ENCODE measurements around the gene CAGE1. TPM values are rescaled to one million over a fixed set of nuclear protein-coding genes. Genes with fewer than 3 reads are reported as not detected.

The CAGE1 gene
- polyA plus RNA-seq, 1 experiment, result not detected

GRCh38 chr6:7309050-7309449 lies 80.5 kb downstream of the CAGE1 start:
- ChIA-PET POLR2A (no interaction called here), CTCF (interaction anchor here (0.6 kb wide), 1 partner anchor 11 kb away, joined by 4 read pairs; no protein-coding TSS in a partner anchor)
- no peak for DNase-seq (ENCODE audit: low read depth)
- no peak overlapping the region for H3K4me3 ChIP-seq (ENCODE audit: low read depth, low read length)
- no peaks in the 10 kb centered on the region for H3K27me3 ChIP-seq (ENCODE audit: control insufficient read depth, insufficient read depth, low read length)
- TF ChIP-seq CTCF (IDR thresholded peaks at IDR 0.05; ENCODE audit: insufficient read depth, low read depth, low read length), result no peak
- peaks cover 10% of the 10 kb centered on the region for H3K36me3 ChIP-seq (ENCODE audit: control insufficient read depth, insufficient read depth, low read length)

- TF ChIP-seq CTCF (IDR thresholded peaks at IDR 0.05; ENCODE audit: insufficient read depth, low read depth, low read length), result no peak
- Histone ChIP-seq H3K4me3 (ENCODE audit: low read depth, low read length) (no peak overlapping the region), H3K27me3 (ENCODE audit: control insufficient read depth, insufficient read depth, low read length) (no peaks in the 10 kb centered on the region), H3K36me3 (ENCODE audit: control insufficient read depth, insufficient read depth, low read length) (peaks cover 10% of the 10 kb centered on the region)
- DNase-seq (ENCODE audit: low read depth), result no peak
- ChIA-PET CTCF (no interaction called here), POLR2A (no interaction called here)
Measured at GRCh38 chr6:7307533-7307932, 82.0 kb downstream of the CAGE1 start.

DNA sequence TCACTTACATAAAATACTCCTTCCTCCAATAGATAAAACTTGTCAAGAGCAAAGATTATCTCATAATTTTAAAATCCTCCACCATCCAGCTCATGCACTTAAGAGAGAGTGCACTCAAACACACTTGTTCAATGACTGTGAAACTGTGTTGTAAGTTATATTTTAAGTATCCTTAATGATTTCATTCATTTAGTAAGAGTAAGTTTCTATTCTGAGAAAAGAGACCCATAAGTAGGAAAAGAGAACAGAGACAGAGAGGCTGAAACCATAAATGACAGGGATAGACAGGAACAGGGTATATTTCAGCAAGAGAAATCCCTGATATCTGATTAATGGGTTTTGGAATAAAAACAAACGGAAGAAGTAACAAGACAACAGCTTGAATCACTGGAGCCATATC lies 84.7 kb downstream of the CAGE1 start:
- POLR2A ChIA-PET, result no interaction called here
- H3K27me3 ChIP-seq (ENCODE audit: control insufficient read depth, insufficient read depth, low read length), result no peaks in the 10 kb centered on the region
- CTCF ChIA-PET, result interaction anchor here (1.3 kb wide), 2 partner anchors 29 to 581 kb away, joined by 5 to 6 read pairs; no protein-coding TSS in a partner anchor
- no peak overlapping the region for H3K4me3 ChIP-seq (ENCODE audit: low read depth, low read length)
- no peak for TF ChIP-seq CTCF (IDR thresholded peaks at IDR 0.05; ENCODE audit: insufficient read depth, low read depth, low read length)
- peaks cover 18% of the 10 kb centered on the region for H3K36me3 ChIP-seq (ENCODE audit: control insufficient read depth, insufficient read depth, low read length)
- no peak for DNase-seq (ENCODE audit: low read depth)

GRCh38 chr6:7301702-7302101 lies 87.8 kb downstream of the CAGE1 start:
- H3K27me3 ChIP-seq (ENCODE audit: control insufficient read depth, insufficient read depth, low read length), result no peaks in the 10 kb centered on the region
- H3K4me3 ChIP-seq (ENCODE audit: low read depth, low read length), result no peak overlapping the region
- POLR2A ChIA-PET, result no interaction called here
- CTCF ChIA-PET, result interaction anchor here (0.8 to 1.1 kb wide), 2 partner anchors 8 to 12 kb away, joined by 3 read pairs; no protein-coding TSS in a partner anchor
- peaks cover 18% of the 10 kb centered on the region for H3K36me3 ChIP-seq (ENCODE audit: control insufficient read depth, insufficient read depth, low read length)
- DNase-seq (ENCODE audit: low read depth), result no peak
- TF ChIP-seq CTCF (IDR thresholded peaks at IDR 0.05; ENCODE audit: insufficient read depth, low read depth, low read length), result no peak

GRCh38 chr6:7300926-7301325 lies 88.6 kb downstream of the CAGE1 start:
- TF ChIP-seq CTCF (IDR thresholded peaks at IDR 0.05; ENCODE audit: insufficient read depth, low read depth, low read length), result no peak
- CTCF ChIA-PET, result no interaction called here
- no peak for DNase-seq (ENCODE audit: low read depth)
- H3K36me3 ChIP-seq (ENCODE audit: control insufficient read depth, insufficient read depth, low read length), result peaks cover 18% of the 10 kb centered on the region
- POLR2A ChIA-PET, result no interaction called here
- no peak overlapping the region for H3K4me3 ChIP-seq (ENCODE audit: low read depth, low read length)
- no peaks in the 10 kb centered on the region for H3K27me3 ChIP-seq (ENCODE audit: control insufficient read depth, insufficient read depth, low read length)

Measured in BJ (cell line).